Mesothelial cell of epicardium (in vitro differentiated cells): ENCODE measurements around the gene MTA1. TPM values are rescaled to one million over a fixed set of nuclear protein-coding genes. Genes with fewer than 3 reads are reported as not detected.
A peak's percentile ranks its signal among the peaks of the same experiment; 100 is the strongest.

Source experiments
- DNase-seq, 2 experiments: peaks; one replicate each; pipeline ENCODE4 v3.0.0; 2021; ENCODE audit warnings: low spot score in 2 of 2; ENCODE audit not compliant: unreplicated experiment in 2 of 2
- H3K27ac Mint-ChIP-seq: 2 replicates; pipeline ENCODE4 v1.8.0; 2021; ENCODE audit warnings: mixed read lengths
- H3K27me3 Mint-ChIP-seq: 2 replicates; pipeline ENCODE4 v1.8.0; 2021; ENCODE audit warnings: low read depth, mixed read lengths
- H3K36me3 Mint-ChIP-seq: 2 replicates; pipeline ENCODE4 v1.8.0; 2021; ENCODE audit warnings: mixed read lengths
- H3K4me1 Mint-ChIP-seq: 2 replicates; pipeline ENCODE4 v1.8.0; 2021; ENCODE audit warnings: mixed read lengths
- H3K4me3 Mint-ChIP-seq: 2 replicates; pipeline ENCODE4 v1.8.0; 2021; ENCODE audit warnings: mild to moderate bottlenecking, moderate library complexity, mixed read lengths
- H3K9me3 Mint-ChIP-seq: 2 replicates; pipeline ENCODE4 v1.8.0; 2021; ENCODE audit warnings: mixed read lengths
- CTCF ChIP-seq: fragments of 200-600 bp; sonication (generic); IDR thresholded peaks from one replicate; pipeline ENCODE4 v1.5.0; 2021; ENCODE audit warnings: antibody characterized with exemption; ENCODE audit not compliant: unreplicated experiment
- total RNA-seq: library from RNA; stranded (reverse); gene quantifications from 3 replicates; pipeline ENCODE4 v1.2.1, GENCODE V29; 2021

The MTA1 gene
- total RNA-seq, 1 donor from 2014 or later: 259 TPM

- DNase-seq: no peak
- H3K36me3 Mint-ChIP-seq: no peaks in the 10 kb centered on the region
- peaks cover 9% of the 10 kb centered on the region for H3K4me1 Mint-ChIP-seq
- no peak overlapping the region for H3K4me3 Mint-ChIP-seq
- no peak for TF ChIP-seq CTCF
- H3K27me3 Mint-ChIP-seq: peaks cover 4% of the 10 kb centered on the region
- H3K9me3 Mint-ChIP-seq: no peaks in the 10 kb centered on the region
- no peak overlapping the region for H3K27ac Mint-ChIP-seq
These were observed 74.4 kb downstream of the MTA1 start for GRCh38 chr14:105493921-105494605.

- peak in 1 of 2 experiments; percentile 15 for DNase-seq
- Mint-ChIP-seq H3K36me3 (no peaks in the 10 kb centered on the region), H3K4me3 (no peak overlapping the region), H3K27ac (no peak overlapping the region), H3K27me3 (peaks cover 3% of the 10 kb centered on the region), H3K4me1 (peaks cover 4% of the 10 kb centered on the region), H3K9me3 (no peaks in the 10 kb centered on the region)
- no peak for TF ChIP-seq CTCF
These were observed 74.9 kb downstream of the MTA1 start for GRCh38 chr14:105494606-105494929.

GRCh38 chr14:105495101-105495989 is 75.7 kb downstream of the MTA1 start:
- no peak for TF ChIP-seq CTCF
- peak in 1 of 2 experiments; percentile 6 for DNase-seq
- Mint-ChIP-seq H3K9me3 (no peaks in the 10 kb centered on the region), H3K36me3 (no peaks in the 10 kb centered on the region), H3K27me3 (peaks cover 2% of the 10 kb centered on the region), H3K27ac (no peak overlapping the region), H3K4me1 (peaks cover 3% of the 10 kb centered on the region), H3K4me3 (no peak overlapping the region)

GRCh38 chr14:105495990-105496830 is 76.6 kb downstream of the MTA1 start:
- peak in 1 of 2 experiments; percentile 20 for DNase-seq
- Mint-ChIP-seq H3K9me3 (no peaks in the 10 kb centered on the region), H3K27me3 (no peaks in the 10 kb centered on the region), H3K36me3 (no peaks in the 10 kb centered on the region), H3K27ac (no peak overlapping the region), H3K4me3 (no peak overlapping the region), H3K4me1 (peaks cover 3% of the 10 kb centered on the region)
- no peak for TF ChIP-seq CTCF

- Mint-ChIP-seq H3K27me3 (no peaks in the 10 kb centered on the region), H3K36me3 (no peaks in the 10 kb centered on the region), H3K4me1 (no peaks in the 10 kb centered on the region), H3K9me3 (no peaks in the 10 kb centered on the region), H3K4me3 (no peak overlapping the region), H3K27ac (no peak overlapping the region)
- TF ChIP-seq CTCF: no peak
- no peak for DNase-seq
These were observed 77.4 kb downstream of the MTA1 start for GRCh38 chr14:105496831-105497591.
